ENCODE measurements around the gene HOMER1.
"Not testable (repeated sequence)": the region's sequence is repeated elsewhere in the genome, so short reads cannot be mapped to it uniquely, and the experiment has no call there.

HOMER1 gene

DNA sequence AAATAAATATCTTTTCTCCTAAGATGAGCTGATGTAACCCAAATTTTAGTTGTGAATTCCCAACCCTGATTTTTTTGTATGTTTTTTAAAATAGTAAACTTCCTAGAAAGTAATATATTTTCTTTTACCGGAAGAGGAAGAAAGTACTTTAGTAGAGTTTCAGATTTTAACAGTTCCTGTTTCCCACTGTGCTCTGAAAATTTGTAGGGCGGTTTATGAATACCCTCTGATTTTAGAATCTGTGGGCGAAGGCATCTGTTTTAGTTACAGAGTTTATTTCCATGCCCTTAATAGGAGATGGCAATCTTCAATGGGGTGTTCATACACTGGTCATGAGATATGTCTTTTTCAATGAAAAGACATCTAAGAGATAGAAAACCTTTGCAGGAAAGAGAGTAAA lies 3.7 kb upstream of the HOMER1 start:
- DNase-seq (ENCODE audit: low spot score), result no peak

DNA sequence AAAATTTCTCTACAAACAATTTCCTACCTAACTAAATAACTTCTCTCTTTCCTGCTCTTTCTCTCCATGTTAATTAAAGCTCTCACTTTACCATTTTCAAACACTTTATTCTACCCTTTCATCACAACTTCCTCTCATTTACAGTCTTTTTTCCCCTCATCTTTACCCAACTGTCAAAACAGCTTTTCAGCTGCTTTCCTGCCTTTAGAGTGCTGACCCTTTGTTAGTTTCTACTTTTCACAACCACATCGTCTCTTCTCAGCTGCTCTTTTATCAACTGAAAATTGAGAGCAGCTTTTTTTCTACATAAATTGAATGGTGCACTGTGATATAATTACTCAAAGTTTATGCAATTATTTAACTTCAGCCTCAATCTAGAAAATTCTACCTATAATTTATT lies 3.1 kb upstream of the HOMER1 start:
- no peak for DNase-seq (ENCODE audit: low spot score)

DNA sequence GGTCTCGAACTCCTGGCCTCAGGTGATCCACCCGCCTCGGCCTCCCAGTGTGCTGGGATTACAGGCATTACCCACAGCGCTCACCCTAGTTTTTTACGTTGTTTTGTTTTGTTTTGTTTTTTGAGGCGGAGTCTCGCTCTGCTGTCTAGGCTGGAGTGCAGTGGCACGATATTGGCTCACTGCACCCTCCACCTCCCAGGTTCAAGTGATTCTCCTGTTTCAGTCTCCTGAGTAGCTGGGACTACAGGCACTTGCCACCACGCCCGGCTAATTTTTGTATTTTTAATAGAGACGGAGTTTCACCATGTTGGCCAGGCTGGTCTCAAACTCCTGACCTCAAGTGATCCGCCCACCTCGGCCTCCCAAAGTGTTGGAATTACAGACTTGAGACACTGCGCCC lies 2.4 kb upstream of the HOMER1 start:
- not testable (repeated sequence) for DNase-seq (ENCODE audit: low spot score)

DNA sequence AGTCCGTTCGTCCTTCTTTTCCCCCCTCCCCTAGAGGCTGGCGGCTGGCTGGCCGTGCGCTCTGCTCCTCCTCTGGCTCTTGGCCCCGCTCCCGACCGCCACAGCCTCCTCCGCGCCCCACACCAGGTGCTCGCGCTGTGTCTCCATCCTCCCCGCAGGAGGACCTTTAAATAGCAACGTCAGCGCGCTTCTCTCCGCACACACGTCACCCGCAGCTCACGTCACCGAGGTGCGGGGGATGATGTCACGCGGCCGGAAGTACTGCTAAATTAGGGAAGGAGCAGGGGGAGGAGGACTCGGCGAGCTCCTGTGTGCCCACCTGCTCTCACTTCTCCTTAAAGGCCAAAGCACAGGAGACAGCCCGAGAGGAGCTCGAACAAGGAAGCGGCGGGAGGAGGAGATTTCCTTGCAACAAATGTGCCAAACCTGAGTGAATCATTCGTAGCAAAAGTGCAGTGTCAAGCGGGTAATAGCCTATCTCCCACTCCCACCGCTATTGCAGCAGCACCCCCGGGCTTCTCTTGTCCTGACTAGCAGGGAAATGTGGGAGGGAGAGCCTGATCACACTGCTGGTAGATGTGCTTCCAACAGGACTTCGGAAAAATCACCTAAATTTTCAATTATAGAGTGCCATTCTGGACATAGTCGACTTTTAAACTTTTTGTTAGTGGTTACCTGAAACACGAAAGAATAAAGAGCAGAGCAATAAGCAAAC lies 614 bp upstream of the HOMER1 start:
- DNase-seq (ENCODE audit: low spot score), result peak; percentile 96

DNA sequence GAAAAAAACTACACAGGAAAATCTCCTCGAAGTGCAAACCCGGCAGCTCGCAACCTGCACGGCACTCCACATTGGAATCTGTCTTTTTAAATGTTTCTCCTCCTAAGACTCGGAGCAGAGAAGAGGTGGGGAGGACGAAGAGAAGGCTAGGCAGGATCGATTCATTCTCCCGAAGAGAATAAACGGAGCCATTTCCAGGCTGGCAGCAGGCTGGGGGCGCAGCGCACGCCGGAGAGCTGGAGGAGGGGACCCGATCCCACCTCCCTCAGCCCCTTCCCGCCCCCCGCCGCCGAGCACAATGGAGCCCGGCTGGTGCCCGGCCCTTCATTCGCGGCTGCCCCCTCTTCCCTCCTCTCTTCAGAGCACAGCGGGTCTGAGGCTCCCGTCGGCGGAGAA lies 628 bp downstream of the HOMER1 start:
- DNase-seq (ENCODE audit: low spot score), result no peak

DNA sequence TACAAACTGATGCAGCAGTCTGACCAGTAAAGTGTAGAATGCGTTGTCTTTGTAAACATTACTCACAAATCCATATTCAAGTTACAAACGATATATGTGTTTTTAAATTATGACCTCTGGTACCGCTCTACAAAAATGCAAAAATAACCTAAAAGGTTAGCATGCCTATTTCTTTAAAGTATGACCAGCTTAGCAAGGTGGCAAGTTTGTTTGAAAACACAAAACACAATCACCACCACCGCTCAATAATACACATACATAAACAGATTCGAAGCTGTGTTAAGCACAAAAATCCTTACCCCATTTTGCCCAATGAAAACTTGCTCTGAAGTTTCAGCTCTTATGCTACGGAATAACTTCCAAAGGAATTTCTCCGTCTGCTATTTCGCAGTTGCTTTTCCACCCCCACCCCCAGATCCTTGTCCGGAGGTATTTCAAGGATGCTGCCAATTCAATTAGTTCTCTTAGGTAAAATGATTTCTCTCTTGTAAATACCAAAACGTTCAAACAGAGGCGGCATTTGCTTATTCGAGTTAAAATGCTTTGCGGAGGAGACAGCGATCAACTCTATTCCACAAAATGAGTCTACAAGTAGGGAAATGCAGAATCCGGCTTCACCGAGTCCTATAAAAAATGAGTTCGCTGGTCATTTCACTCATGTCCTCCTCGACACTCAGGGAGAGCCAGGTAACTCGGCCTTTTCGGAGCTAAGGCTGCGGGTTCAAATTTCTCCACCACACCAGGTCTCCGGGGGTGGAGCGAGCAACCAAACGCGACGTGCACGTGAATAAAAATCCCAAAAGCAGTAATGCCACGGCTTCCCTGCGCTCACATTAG lies 1.2 kb downstream of the HOMER1 start:
- peak; percentile 29 for DNase-seq (ENCODE audit: low spot score)

DNA sequence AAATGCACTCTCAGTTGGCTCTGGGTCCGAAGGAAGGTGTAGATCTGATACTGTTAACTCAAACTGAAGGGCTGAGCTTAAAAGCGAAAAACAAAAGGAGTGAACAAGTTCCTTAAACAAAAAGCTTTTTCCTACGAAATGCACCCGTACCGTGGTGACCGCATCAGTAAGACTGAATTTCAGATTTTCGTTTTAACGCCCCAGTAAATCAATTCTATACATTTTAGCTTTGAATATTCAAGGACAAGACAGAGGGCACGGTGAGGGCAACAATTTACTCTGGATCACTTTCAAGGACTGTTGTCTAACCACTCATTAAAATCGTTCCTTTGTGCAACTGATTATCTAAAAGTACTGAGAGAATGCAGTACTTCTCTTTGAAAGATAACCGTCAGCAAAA lies 1.9 kb downstream of the HOMER1 start:
- no peak for DNase-seq (ENCODE audit: low spot score)

DNA sequence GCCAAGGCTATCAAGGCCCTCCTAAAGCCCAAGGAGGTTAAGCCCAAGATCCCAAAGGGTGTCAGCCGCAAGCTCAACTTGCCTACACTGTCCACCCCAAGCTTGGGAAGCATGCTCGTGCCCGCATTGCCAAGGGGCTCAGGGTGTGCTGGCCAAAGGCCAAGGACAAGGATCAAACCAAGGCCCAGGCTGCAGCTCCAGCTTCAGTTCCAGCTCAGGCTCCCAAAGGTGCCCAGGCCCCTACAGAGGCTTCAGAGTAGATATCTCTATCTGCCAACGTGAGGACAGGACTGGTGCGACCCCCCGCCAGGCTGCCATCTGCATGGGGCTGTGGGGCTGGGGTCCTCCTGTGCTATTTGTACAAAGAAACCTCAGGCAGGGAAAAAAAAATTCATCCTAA lies 3.3 kb downstream of the HOMER1 start:
- DNase-seq (ENCODE audit: low spot score), result no peak

DNA sequence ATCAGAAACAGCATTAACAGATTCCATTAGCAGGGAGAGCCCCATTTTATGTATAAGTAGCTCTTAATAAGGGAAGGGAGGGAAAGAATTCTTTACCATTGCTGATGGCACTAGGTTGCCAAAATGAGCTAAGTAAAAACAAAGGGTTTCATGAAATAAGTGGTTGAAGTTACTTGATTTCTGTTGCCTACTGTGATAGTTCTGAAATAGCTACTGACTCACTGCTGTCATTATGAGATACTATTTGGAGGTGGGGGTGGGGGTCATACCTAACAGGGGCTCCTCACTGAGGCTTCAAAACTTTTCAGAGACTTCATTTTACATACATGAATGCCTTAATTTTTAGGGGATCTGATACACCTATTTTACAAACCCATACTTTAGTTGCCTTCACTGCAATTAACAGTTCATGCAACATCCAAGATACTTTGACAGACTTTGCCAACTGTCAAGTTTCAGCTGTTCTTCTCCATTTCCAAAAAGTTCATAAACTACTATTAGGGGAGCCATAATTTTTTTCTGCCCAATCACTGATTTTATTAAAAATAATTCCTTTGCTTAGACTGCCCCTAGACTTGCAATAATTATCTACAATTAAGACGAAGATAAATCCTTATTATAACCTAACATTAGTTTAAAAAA lies 4.6 kb downstream of the HOMER1 start:
- DNase-seq (ENCODE audit: low spot score), result no peak

DNA sequence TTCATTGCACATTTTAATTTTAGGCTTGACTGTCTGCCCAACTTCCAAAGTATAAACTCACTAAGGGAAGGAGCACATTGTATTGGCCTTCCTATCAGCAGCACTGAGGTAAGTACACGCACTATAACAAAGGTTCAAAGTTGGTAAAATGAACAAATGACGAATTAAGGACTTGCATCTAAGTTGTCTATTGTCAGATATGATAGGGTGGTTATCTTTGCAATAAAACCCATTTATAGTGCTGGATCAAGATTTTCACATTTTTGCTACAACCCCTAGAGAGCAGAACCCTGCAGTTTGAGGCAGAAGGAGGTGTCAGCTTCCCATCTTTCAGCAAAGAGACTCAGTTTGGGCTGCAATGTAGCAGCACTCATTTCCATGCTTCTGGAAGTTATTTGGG lies 5.1 kb downstream of the HOMER1 start:
- DNase-seq (ENCODE audit: low spot score), result no peak

DNA sequence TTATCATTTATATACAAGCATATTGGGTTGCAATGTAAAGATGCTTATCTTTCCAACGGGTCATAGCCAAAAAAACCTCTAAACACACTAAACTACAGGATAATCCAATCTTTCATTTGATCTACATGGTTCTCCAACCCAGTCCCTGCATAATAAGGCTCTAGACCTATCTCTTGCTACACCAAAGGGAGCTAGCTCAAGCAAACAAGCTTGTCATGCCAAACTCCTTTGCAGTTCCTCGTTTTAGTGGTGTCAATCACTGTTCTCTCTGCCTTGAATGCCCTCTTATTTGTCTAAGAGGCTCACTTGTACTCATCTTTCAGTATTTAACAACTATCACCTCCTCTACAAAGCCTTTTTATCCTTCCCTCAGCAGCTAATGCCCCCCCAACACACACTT lies 5.6 kb downstream of the HOMER1 start:
- peak; percentile 17 for DNase-seq (ENCODE audit: low spot score)

DNA sequence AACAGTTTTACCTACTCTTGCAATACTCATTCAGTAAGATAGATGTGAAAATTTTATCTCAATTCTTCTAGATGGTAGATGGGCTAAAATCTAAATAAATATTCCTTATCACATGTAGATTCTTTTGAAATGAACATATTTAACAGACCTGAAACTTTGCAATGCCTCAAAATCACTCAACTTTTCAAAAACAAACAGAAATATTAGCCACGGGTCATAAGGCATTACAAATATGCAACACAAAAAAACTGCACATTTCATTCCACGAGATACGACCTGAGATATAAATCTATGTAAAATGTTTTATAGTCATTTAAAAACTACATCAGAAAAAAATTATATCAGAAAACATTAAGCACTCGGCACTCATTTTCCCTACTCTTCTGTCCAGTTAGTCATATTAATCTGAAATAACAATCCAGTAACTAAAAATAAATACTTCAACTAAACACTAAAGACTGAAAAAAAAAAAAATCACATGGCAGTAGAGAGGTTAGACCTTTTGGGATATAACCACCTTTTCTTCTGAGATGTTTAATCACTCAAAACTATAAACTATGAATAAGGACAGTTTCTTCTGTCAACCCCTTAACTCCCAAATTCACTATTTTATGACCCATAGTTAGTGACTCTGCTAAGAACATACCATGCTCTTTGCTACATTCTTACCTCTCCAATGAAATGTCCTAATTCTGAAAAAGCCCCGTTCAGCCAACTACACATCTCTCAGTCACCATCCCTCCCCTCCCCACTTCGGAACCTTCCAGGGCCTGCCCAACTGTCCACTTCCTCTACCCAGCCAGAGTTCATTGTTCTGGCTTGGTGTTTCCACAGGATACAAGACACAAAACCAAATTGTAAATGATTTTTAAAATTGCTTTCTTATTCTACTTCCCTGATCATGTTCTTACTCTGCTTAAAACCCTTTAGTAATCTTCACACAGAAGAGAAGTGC lies 6.4 kb downstream of the HOMER1 start:
- DNase-seq (ENCODE audit: low spot score), result no peak

DNA sequence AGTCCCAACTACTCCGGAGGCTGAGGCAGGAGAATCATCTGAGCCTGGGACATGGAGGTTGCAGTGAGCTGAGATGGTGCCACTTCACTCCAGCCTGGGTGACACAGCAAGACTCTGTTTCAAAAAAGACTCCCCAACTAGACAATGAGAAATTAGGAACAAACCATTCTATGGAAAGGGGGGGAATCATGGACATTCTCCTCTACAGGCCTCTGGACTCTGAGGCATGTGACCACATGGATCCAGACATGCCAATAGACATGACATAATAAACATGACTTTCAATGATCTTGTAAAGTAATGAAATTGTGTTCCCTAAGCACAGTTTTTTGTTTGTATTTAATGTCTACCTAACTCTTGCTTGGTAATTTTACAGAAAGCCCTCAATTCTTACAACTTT lies 8.8 kb downstream of the HOMER1 start:
- no peak for DNase-seq (ENCODE audit: low spot score)

DNA sequence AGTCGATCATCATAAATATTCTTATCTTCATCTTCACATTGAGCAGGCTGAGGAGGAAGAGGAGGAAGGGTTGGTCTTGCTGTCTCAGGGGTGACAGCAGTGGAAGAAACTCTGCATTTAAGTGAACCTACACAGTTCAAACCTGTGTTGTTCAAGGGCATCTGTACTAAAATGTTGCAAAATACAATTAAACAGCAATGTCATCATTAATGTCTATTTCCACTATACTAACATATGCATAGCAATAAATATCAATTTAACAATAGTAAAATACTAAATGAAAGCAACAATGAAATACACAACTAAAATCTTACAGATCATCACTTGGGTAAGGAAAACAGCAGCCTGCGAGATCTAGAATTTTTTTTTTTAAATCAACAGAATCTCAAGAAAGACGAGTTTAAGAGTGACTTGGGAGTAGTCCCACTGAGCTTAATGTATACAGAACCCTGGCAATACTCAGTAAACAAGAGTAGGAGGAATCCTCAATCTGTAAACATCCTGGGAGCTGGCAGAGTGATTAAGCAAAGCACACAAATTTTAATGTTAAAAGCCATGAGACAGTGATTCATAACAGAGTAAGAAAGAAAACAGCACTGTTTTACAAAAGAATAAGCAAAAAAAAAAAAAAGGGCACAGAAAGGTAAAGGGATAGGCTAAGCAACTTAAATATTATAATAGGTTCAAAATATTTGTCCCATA lies 10.0 kb downstream of the HOMER1 start:
- no peak for DNase-seq (ENCODE audit: low spot score)

DNA sequence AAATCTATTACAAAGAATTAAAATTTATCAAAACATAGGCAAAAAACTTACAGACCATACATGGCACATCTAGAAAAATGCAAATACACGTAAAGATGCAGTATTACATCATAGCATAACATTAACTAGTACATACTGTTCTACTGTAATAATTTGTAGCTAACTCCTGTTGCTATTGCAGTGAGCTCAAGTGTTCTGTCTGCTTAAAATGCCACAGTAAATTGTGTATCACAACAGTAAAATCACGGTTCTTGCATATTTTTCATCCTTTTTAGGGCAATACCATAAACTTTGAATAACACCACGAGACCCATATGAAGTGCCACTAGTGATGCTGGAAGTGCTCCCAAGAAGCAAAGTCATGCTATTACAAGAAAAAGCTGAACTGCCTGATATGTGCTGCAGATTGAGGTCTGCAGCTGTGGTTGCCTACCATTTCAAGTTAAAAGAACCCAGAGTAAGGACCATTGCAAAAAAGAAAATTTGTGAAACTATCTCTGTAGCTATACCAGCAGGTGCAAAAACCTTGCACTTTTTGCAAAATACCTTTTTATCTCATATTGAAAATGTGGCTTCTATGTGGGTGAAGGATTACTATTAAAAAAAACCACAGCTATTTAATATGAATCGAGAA lies 14.2 kb downstream of the HOMER1 start:
- DNase-seq (ENCODE audit: low spot score), result no peak

DNA sequence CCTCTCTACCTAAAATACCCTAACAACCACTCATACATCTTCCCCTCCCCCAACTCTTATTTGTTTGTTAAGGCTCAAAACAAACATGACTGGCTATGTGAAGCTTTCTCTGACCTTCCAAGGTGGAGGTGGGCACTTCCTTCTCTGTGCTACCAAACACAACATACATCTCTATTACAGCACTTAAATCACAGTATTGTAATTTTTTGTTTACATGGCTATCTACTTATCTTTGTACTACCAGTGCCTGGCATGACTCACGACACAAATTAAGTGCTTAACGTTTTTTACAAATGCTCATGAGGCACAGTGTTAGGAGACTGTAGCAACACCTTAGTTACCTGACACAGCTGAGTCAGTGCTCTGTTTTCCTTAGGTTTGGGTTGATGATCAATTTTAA lies 18.6 kb downstream of the HOMER1 start:
- DNase-seq (ENCODE audit: low spot score), result no peak

DNA sequence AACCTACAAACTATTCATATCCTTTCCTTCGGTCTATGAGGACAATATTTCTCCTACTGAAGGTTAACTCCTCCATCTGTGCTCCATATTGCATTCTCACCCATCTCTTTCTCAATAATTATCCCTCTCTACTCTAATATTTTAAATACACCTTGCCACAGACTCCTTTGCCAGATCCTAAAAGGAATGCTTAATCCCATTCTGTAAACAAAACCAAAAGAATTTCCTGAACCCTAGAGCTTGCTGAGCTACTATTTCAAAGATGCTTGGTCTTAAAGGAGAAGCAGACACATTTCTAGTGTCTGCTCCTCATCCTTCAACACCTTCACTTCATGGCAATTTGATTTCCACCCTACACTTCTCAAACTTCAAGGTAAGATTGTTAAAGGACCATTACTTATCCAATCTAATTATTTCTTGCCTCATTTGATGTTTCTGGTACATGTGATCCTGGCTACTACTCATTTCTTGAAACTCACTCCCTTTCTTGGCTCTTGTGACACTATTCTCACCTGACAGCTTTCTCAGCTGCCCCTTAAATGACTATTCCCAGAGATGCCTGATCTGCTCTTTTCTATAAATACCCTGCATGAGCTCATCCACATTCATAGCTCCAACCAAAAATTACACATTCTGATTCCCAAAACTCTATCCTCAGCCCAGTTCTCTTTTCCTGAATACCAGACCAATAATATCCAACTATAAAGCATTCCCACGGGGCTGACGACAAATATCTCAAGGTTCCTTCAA lies 20.2 kb downstream of the HOMER1 start:
- DNase-seq (ENCODE audit: low spot score), result no peak

DNA sequence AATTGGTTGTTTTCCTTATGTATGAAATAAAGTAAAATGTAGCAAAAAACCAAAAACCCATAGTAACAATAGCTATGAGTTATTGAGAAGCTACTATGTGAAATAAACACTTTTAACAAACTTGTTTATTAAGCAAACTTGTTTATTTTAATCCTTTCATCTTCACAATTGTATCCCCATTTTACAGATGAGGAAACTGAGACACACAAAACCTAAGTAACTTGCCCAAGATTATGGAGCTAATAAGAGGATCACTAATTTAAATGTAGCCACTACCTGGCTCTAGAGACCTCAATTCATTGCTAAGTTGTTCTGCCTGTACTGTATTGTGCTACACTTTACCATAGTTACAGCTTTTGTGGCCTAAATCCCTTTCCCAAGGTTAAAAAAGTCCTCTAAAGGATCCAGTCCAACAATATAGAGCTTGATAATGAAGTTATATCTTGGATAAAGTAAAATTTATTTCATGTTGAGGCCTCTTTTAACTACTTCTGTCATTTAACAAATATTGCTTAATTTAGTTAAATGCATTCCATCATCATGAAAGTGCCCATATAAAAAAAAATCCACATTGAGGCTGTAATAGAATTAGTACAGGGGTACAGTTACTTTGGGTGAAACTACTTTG lies 22.1 kb downstream of the HOMER1 start:
- DNase-seq (ENCODE audit: low spot score), result no peak

DNA sequence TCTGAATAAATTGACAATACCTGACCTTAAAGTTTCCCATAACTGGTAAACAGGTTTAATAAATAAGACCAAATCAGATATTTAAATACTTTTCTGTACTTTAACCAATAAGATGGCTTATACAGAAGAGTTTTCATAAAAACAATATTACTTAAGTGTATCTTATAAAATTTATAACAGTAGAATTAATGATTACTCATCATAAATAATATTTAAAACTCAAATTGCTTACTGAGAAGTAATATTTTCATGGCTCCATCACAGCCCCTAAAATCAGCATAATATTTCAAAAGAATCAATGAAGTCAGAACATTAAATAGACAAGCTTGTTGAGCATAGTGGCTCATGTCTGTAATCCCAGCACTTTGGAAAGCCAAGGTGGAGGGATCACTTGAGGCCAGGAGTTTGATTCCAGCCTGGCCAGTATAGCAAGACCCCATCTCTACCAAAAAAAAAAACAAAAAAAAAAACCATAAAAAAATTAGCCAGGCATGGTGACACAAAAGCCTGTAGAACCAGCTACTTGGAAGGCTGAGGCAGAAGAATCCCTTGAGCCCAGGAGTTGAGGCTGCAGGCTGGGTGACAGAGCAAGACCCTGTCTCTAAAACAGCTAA lies 23.5 kb downstream of the HOMER1 start:
- DNase-seq (ENCODE audit: low spot score), result no peak

All from NAMALWA (cell line).